HL-60 (cell line): Measurements from ENCODE around the gene KLF6.

Experiments
- DNase-seq, 2 experiments: peaks; one replicate each; pipeline ENCODE4 v3.0.0-alpha.2; 2010 to 2020; ENCODE audit warnings: low read depth in 1 of 2, low spot score in 1 of 2
- H3K27ac ChIP-seq: fragments of 250-450 bp; sonication (Bioruptor Pico); replicated peaks from 2 replicates; pipeline ENCODE4 v1.5.1; 2020; ENCODE audit warnings: mild to moderate bottlenecking, moderate library complexity
- H3K27me3 ChIP-seq: fragments of 250-450 bp; sonication (Bioruptor Pico); 2 replicates; pipeline ENCODE4 v1.5.1; 2021; ENCODE audit warnings: mild to moderate bottlenecking, moderate library complexity; ENCODE audit not compliant: insufficient read depth, poor library complexity, severe bottlenecking
- H3K4me3 ChIP-seq: replicated peaks from 2 replicates; pipeline ENCODE4 v1.5.1; 2011; ENCODE audit warnings: mild to moderate bottlenecking, control low read depth, low read length; ENCODE audit not compliant: insufficient read depth
- CTCF ChIP-seq: IDR thresholded peaks from one replicate; pipeline ENCODE4 v1.5.1; 2011; ENCODE audit warnings: low read length, control low read depth, inconsistent platforms; ENCODE audit not compliant: insufficient read depth
- GABPA ChIP-seq: IDR thresholded peaks from 2 replicates; pipeline ENCODE4 v1.6.1; 2012; ENCODE audit warnings: low read depth
- POLR2AphosphoS5 ChIP-seq: IDR thresholded peaks from 2 replicates; pipeline ENCODE4 v1.6.1; 2012; ENCODE audit warnings: low read depth
- SPI1 ChIP-seq: IDR thresholded peaks from 2 replicates; pipeline ENCODE4 v1.6.1; 2012; ENCODE audit warnings: low read depth, mild to moderate bottlenecking, borderline replicate concordance
- TF ChIP-seq, protein P1 (sequence below): IDR thresholded peaks from 2 replicates; pipeline ENCODE4 v1.6.1; 2012; ENCODE audit warnings: low read depth; ENCODE audit not compliant: insufficient replicate concordance

The KLF6 gene

DNA sequence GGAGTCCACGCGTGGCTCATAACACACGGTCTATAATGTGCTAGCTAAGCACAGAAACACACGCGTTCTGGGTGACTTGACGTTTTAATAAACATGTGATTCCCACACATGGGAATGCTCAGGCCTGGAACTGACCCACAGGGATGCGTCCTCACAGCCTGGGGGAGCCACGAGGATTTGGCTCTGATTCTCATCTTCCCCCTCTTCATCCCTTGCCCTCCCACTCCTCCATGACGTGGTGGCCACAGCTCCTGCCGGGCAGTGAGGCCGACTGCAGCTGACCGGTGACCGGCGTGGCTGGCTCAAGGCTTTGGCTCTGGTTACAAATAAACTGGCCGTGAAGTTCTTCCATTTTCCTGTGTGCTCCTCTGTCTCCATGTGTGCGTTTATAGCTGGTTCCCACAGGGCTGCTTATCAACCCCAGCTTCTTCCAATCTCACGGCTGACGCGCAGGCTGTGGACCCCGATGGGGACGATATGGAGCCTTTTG lies 40.9 kb upstream of the KLF6 start:
- DNase-seq, result no peak
- Histone ChIP-seq H3K4me3 (no peak overlapping the region), H3K27me3 (no peaks in the 10 kb centered on the region), H3K27ac (no peak overlapping the region)
- TF ChIP-seq, protein P1, sequence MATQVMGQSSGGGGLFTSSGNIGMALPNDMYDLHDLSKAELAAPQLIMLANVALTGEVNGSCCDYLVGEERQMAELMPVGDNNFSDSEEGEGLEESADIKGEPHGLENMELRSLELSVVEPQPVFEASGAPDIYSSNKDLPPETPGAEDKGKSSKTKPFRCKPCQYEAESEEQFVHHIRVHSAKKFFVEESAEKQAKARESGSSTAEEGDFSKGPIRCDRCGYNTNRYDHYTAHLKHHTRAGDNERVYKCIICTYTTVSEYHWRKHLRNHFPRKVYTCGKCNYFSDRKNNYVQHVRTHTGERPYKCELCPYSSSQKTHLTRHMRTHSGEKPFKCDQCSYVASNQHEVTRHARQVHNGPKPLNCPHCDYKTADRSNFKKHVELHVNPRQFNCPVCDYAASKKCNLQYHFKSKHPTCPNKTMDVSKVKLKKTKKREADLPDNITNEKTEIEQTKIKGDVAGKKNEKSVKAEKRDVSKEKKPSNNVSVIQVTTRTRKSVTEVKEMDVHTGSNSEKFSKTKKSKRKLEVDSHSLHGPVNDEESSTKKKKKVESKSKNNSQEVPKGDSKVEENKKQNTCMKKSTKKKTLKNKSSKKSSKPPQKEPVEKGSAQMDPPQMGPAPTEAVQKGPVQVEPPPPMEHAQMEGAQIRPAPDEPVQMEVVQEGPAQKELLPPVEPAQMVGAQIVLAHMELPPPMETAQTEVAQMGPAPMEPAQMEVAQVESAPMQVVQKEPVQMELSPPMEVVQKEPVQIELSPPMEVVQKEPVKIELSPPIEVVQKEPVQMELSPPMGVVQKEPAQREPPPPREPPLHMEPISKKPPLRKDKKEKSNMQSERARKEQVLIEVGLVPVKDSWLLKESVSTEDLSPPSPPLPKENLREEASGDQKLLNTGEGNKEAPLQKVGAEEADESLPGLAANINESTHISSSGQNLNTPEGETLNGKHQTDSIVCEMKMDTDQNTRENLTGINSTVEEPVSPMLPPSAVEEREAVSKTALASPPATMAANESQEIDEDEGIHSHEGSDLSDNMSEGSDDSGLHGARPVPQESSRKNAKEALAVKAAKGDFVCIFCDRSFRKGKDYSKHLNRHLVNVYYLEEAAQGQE, result no peak
- TF ChIP-seq POLR2AphosphoS5 (no peak), GABPA (no peak), SPI1 (no peak), CTCF (no peak)

- no peak for DNase-seq
- no peak for TF ChIP-seq GABPA
- TF ChIP-seq, protein P1, result no peak
- no peak for TF ChIP-seq CTCF
- no peak for TF ChIP-seq POLR2AphosphoS5
- no peak for TF ChIP-seq SPI1
- Histone ChIP-seq H3K27me3 (no peaks in the 10 kb centered on the region), H3K27ac (no peak overlapping the region), H3K4me3 (no peak overlapping the region)
Measured at GRCh38 chr10:3825244-3825643, 40.2 kb upstream of the KLF6 start.

DNA sequence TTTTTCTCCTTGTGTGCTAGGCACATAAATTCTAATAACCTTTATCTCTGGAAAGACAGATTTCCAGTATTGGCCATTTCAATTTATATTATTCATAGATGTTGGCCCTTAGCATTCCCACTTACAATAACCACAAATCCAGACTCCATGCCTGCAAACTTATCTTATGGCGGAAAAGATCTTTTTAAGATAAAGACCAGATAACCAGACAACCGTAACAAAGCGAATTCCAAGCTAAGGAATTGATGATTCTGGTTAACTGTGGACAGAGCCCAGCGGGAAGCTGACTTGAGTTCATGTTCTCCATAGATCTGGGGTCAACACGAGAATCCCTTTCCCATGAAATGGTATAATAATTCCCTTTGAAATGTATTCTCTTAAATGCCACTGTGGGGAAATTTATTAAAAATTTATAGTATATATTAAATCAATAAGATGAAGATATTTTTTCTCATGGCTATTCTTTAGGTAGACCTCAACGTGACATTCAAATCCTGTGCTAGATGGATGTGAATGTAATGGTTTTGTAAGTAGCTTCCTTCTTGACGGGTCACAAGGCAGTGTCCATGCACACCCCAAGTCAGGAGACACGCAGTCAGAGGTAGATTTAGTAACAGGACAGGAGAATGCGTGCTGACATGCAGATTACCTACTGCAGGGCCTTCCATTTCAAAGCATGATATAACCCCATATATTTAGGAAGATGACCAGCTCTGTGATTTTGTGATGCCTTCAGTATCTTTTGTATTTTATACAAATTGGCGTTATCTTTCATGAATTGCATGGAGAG lies 37.7 kb upstream of the KLF6 start:
- H3K4me3 ChIP-seq, result no peak overlapping the region
- TF ChIP-seq SPI1 (no peak), CTCF (no peak), POLR2AphosphoS5 (no peak), GABPA (no peak)
- TF ChIP-seq, protein P1, result no peak
- no peak overlapping the region for H3K27ac ChIP-seq
- no peaks in the 10 kb centered on the region for H3K27me3 ChIP-seq
- no peak for DNase-seq
